K562 (cell line): ENCODE results near the gene SPRR1A. TPM values are rescaled to one million over a fixed set of nuclear protein-coding genes. Genes with fewer than 3 reads are reported as not detected.

ENCODE experiments used
- ARNT ChIP-seq, 2 experiments: fragments of 450-650 bp; IDR thresholded peaks; 2 replicates each; pipeline ENCODE4 v1.6.1; 2016; ENCODE audit warnings: mild to moderate bottlenecking in 1 of 2
- CTBP1 ChIP-seq: fragments of 450-650 bp; IDR thresholded peaks from 2 replicates; pipeline ENCODE4 v1.6.1; 2016; ENCODE audit warnings: borderline replicate concordance
- EZH2 ChIP-seq: IDR thresholded peaks from 2 replicates; pipeline ENCODE4 v1.6.1; 2012; ENCODE audit warnings: low read depth, mild to moderate bottlenecking, inconsistent platforms, low read length, borderline replicate concordance
- JUN ChIP-seq, 2 experiments: sonication (generic) in 1 of 2; formaldehyde crosslinking in 1 of 2; IDR thresholded peaks; 2 replicates each; pipeline versions ENCODE4 v1.6.1 to v1.8.0; 2012 to 2022; ENCODE audit warnings: borderline replicate concordance in 2 of 2, mild to moderate bottlenecking in 2 of 2, improper control_type of control experiment in 1 of 2, low read depth in 1 of 2, low read length in 1 of 2, missing genetic modification reagents in 1 of 2
- JUND ChIP-seq, 2 experiments: IDR thresholded peaks; 2 replicates in 1 of 2; 3 replicates in 1 of 2; pipeline ENCODE4 v1.6.1; 2011; ENCODE audit warnings: borderline replicate concordance in 2 of 2, low read depth in 2 of 2, low read length in 2 of 2, improper control_type of control experiment in 1 of 2, missing biosample characterization in 1 of 2, missing genetic modification characterization in 1 of 2, missing genetic modification reagents in 1 of 2
- PCBP1 ChIP-seq: fragments of 200-400 bp; formaldehyde crosslinking; IDR thresholded peaks from 2 replicates; pipeline ENCODE4 v1.6.1; 2018; ENCODE audit warnings: mild to moderate bottlenecking, low read depth, low read length; ENCODE audit not compliant: poor library complexity, severe bottlenecking
- polyA plus RNA-seq, 8 experiments: library from polyadenylated mRNA; depleted of rRNA in 4 of 8; stranded (reverse) in 5 of 8; unstranded in 3 of 8; fragments of >200 nt; fragmentation: Nextera tagmentation in 2 of 8; fragmentation: Illumina TruSeq in 1 of 8; extraction: Ambion mirVana in 2 of 8; extraction: Trizol in 1 of 8; gene quantifications; 2 replicates each; pipeline versions ENCODE4 v1.2.1 to v1.2.3, GENCODE V29; 2011 to 2014; ENCODE audit warnings: inconsistent platforms in 1 of 8, missing spikeins in 1 of 8
- total RNA-seq, 7 experiments: library from RNA; depleted of rRNA in 6 of 7; stranded (reverse); fragments of >200 nt in 6 of 7; fragmentation: Illumina TruSeq in 2 of 7; extraction: Trizol in 2 of 7; gene quantifications; 2 replicates each; pipeline versions ENCODE4 v1.2.1 to v1.2.3, GENCODE V29; 2011 to 2021; ENCODE audit warnings: low replicate concordance in 1 of 7
- TF ChIP-seq, protein P1 (sequence below): sonication (generic); formaldehyde crosslinking; IDR thresholded peaks from 2 replicates; pipeline ENCODE4 v1.8.1; 2023; ENCODE audit warnings: mild to moderate bottlenecking, missing genetic modification reagents
- TF ChIP-seq, protein P2 (sequence below), 2 experiments: IDR thresholded peaks; 2 replicates each; pipeline ENCODE4 v1.6.1; 2012; ENCODE audit warnings: improper control_type of control experiment in 2 of 2, low read depth in 2 of 2, low read length in 2 of 2, borderline replicate concordance in 1 of 2
- TF ChIP-seq, protein P3 (sequence below): fragments of 250-450 bp; sonication (Bioruptor Pico); IDR thresholded peaks from 2 replicates; pipeline ENCODE4 v1.6.1; 2021; ENCODE audit warnings: mild to moderate bottlenecking

SPRR1A gene
- total and polyA plus RNA-seq, 9 of the 15 experiments (the other 6 are each of a cell fraction or from before 2014, with no cell fraction given), result not detected

DNA sequence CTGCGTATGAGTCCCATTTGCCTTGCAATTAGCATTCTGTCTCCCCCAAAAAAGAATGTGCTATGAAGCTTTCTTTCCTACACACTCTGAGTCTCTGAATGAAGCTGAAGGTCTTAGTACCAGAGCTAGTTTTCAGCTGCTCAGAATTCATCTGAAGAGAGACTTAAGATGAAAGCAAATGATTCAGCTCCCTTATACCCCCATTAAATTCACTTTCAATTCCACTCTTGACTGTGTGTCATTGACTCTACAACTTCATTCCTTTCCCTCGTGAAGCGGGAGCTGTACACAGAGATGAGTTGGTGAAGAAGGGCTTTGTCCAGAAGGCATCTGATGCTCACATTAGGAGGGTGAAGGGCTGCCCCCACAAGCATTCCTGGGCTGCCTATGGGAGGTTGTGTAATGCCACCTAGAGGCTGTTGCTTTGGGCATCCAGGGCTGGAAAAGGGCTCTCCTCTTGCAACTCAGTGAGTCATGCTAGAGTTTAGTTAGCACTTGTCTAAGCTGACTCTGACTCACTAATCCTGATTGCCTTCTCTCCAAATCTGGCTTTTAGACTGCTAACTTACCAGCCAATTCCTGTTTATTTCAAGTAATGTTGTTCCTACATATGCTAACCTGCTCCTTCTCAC lies 48.9 kb downstream of the SPRR1A start (continued):
- TF ChIP-seq, protein P1, sequence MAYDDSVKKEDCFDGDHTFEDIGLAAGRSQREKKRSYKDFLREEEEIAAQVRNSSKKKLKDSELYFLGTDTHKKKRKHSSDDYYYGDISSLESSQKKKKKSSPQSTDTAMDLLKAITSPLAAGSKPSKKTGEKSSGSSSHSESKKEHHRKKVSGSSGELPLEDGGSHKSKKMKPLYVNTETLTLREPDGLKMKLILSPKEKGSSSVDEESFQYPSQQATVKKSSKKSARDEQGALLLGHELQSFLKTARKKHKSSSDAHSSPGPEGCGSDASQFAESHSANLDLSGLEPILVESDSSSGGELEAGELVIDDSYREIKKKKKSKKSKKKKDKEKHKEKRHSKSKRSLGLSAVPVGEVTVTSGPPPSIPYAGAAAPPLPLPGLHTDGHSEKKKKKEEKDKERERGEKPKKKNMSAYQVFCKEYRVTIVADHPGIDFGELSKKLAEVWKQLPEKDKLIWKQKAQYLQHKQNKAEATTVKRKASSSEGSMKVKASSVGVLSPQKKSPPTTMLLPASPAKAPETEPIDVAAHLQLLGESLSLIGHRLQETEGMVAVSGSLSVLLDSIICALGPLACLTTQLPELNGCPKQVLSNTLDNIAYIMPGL (CRISPR knock-in tag), result no peak
- TF ChIP-seq, protein P2, sequence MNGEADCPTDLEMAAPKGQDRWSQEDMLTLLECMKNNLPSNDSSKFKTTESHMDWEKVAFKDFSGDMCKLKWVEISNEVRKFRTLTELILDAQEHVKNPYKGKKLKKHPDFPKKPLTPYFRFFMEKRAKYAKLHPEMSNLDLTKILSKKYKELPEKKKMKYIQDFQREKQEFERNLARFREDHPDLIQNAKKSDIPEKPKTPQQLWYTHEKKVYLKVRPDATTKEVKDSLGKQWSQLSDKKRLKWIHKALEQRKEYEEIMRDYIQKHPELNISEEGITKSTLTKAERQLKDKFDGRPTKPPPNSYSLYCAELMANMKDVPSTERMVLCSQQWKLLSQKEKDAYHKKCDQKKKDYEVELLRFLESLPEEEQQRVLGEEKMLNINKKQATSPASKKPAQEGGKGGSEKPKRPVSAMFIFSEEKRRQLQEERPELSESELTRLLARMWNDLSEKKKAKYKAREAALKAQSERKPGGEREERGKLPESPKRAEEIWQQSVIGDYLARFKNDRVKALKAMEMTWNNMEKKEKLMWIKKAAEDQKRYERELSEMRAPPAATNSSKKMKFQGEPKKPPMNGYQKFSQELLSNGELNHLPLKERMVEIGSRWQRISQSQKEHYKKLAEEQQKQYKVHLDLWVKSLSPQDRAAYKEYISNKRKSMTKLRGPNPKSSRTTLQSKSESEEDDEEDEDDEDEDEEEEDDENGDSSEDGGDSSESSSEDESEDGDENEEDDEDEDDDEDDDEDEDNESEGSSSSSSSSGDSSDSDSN (IDR thresholded peaks at IDR 0.05; ENCODE audit: borderline replicate concordance in 1 of 2, low read depth in 2 of 2, low read length in 2 of 2), result no peak
- TF ChIP-seq, protein P3, sequence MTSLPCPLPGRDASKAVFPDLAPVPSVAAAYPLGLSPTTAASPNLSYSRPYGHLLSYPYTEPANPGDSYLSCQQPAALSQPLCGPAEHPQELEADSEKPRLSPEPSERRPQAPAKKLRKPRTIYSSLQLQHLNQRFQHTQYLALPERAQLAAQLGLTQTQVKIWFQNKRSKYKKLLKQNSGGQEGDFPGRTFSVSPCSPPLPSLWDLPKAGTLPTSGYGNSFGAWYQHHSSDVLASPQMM, result no peak
- TF ChIP-seq JUND (IDR thresholded peaks at IDR 0.05; ENCODE audit: borderline replicate concordance, low read depth, low read length) (peak; percentile 68; the same call in 1 of the 2 replicates), JUND (tag; IDR thresholded peaks at IDR 0.05; ENCODE audit: borderline replicate concordance, low read depth, low read length) (peak; percentile 30; the same call in 1 of the 3 replicates), JUN (IDR thresholded peaks at IDR 0.05; ENCODE audit: borderline replicate concordance, low read depth, low read length) (peak; percentile 72; the same call in 1 of the 2 replicates), JUN (CRISPR knock-in tag; IDR thresholded peaks at IDR 0.05; ENCODE audit: borderline replicate concordance) (no peak), CTBP1 (0 out of 2 replicates have a peak, but pooled peaks have one; percentile 31), PCBP1 (no peak), ARNT (IDR thresholded peaks at IDR 0.05) (no peak), EZH2 (no peak)
